Dedifferentiated amniotic fluid mesenchymal stem cell (primary cell): ENCODE measurements around the gene RBBP6.
A peak's percentile ranks its signal among the peaks of the same experiment; 100 is the strongest.
"Not testable (repeated sequence)": the region's sequence is repeated elsewhere in the genome, so short reads cannot be mapped to it uniquely, and the experiment has no call there.

Source experiments
- DNase-seq: peaks from one replicate; pipeline ENCODE4 v3.0.0-alpha.2; 2016; ENCODE audit errors: extremely low spot score

Gene RBBP6

GRCh38 chr16:24562811-24563210 is 23.4 kb downstream of the RBBP6 start:
- DNase-seq, result no peak

- DNase-seq, result peak; percentile 51
These were observed 29.0 kb downstream of the RBBP6 start for GRCh38 chr16:24568392-24568791.

DNA sequence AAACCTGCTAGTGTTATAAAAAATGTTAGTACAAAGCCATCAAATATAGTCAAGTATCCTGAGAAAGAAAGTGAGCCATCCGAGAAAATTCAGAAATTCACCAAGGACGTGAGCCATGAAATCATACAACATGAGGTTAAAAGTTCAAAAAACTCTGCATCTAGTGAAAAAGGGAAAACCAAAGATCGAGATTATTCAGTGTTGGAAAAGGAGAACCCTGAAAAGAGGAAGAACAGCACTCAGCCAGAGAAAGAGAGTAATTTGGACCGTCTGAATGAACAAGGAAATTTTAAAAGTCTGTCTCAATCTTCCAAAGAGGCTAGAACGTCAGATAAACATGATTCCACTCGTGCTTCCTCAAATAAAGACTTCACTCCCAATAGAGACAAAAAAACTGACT is 31.7 kb downstream of the RBBP6 start:
- no peak for DNase-seq

DNA sequence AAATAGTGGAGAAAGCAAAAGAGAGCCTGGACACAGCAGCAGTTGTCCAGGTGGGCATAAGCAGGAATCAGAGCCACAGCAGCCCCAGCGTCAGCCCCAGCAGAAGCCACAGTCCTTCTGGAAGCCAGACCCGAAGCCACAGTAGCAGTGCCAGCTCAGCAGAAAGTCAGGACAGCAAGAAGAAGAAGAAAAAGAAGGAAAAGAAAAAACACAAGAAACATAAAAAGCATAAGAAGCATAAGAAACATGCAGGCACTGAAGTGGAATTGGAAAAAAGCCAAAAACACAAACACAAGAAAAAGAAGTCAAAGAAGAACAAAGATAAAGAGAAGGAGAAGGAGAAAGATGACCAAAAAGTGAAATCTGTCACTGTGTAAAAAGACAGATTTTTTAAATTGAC is 32.7 kb downstream of the RBBP6 start:
- DNase-seq, result no peak

- no peak for DNase-seq
These were observed 33.8 kb downstream of the RBBP6 start for GRCh38 chr16:24573141-24573540.

- DNase-seq, result not testable (repeated sequence)
These were observed 35.4 kb downstream of the RBBP6 start for GRCh38 chr16:24574515-24575485.

DNA sequence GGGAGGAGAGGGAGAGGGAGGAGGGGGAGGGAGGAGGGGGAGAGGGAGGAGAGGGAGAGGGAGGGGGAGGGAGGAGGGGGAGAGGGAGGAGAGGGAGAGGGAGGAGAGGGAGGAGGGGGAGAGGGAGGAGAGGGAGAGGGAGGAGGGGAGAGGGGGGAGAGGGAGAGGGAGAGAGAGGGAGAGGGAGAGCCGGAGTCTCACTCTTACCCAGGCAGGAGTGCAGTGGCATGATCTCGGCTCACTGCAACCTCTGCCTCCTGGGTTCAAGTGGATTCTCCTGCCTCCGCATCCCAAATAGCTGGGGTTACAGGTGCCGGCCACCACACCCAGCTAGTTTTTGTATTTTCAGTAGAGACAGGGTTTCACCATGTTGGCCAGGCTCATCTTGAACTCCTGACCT is 36.4 kb downstream of the RBBP6 start:
- not testable (repeated sequence) for DNase-seq

DNA sequence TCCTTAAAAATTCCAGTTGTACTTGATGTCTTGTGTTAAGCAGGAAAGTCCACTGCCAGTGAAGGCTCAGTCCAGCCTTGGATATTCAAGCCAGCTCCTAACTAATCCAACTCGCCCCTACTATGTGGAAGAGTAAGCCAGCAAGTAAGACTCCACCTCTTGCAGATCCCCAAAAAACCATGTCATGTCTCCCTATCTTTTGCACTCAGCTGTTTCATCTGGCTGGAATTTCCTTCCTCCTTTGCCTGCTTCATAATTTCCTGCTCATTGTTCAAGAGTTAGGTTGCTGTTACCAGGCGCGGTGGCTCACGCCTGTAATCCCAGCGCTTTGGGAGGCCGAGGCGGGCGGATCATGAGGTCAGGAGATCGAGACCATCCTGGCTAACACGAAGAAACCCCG is 37.8 kb downstream of the RBBP6 start:
- no peak for DNase-seq

DNA sequence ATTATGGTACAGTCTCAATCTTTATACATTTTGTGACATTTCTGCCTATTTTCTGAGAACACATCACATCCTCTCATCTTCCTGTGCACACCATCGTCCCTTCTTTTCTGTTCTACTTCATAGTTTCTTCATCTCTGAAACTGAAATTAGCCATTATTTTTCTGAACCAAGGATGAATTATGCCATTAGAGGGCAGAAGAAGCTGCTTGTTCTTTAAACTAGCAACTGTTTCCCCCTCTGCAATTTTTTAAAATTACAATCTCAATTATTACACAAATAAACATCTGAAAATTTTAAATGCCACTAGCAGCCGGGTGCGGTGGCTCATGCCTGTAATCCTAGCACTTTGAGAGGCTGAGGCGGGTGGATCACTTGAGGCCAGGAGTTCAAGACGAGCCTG is 41.3 kb downstream of the RBBP6 start:
- peak; percentile 78 for DNase-seq

DNA sequence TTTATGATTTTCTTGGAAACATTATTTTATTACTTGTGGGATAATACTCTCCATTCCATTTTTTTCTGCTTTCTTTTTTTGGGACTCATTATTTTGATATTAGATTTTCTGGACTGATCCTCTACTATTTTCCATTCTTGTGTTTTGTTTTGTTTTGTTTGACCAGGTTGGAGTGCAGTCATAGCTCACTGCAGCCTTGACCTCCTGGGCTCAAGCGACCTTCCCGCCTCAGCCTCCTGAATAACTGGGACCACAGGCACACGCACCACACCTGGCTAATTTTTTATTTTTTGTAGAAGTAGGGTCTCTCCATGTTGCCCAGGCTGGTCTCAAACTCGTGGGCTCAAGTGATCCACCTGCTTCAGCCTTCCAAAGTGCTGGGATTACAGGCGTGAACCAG is 44.1 kb downstream of the RBBP6 start:
- DNase-seq, result no peak

- DNase-seq, result no peak
These were observed 50.6 kb downstream of the RBBP6 start for GRCh38 chr16:24589997-24590396.

DNA sequence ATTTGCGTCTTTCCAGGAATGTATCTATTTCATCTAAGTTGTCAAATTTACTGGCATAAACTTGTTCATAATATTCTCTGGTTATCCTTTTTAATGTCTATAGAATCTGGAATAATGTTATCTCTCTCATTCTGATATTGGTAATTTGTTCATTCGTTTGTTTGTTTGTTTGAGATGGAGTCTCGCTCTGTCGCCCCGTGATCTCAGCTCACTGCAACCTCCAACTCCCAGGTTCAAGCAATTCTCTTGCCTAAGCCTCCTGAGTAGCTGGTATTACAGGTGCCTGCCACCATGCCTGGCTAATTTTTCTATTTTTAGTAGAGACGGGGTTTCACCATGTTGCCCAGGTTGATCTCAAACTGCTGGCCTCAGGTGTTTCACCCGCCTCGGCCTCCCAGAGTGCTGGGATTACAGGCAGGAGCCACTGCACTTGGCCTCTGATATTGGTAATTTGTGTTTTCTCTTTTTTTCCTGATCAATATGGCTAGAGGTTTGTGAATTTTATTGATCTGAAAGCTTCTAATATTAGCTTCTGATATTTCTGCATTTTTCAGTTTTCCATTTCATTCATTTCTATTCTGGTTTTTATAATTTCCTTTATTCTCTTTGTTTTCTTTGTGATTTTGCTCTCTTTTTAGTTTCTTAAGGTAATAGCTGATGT is 59.5 kb downstream of the RBBP6 start:
- DNase-seq, result no peak

DNA sequence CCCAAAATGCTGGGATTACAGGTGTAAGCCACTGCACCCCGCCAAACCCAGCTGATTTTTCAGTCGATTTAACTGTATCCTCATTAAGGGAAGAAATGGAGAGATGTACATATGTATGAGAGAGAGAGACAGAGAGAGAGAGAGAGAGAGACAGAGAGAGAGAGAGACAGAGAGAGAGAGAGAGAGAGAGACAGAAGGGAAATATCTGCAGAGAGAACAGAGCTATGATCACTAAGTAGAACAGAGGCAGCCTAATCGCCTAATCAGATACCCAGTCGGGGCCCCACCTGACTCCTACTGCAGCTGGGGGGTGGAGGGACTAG is 70.0 kb downstream of the RBBP6 start:
- no peak for DNase-seq

DNA sequence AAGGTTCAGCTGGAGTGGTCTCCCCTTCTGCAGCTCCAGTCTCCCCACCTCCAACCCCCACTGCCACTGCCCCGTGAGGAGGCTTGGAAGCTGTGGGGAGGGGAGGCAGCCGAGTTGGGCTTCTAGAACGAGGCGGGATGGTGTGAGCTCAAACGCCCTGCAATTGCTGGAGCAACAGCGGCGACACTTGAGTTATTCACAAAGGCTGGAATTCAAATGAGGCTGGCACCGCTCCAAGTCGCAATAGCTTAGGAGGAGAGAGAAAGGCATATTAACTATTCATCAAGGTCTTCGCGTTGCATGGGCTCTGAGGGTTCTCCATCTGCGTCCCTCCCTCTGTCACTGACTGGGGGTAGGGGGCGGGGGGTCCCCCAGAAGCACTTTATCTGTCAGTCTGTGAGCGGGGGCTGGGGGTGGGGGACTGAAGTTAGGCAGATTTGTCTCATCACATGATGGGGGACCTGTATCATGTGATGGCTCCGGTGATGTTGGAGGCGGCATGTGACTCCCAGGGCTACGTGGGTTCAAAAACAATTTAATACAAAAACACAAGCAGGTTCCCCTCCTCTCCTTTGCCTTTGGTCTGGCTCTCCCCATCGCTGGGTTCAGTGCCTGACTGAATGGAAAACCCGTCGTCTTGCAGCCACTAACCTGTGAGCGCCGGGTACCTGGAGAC is 70.5 kb downstream of the RBBP6 start:
- DNase-seq, result peak; percentile 31

DNA sequence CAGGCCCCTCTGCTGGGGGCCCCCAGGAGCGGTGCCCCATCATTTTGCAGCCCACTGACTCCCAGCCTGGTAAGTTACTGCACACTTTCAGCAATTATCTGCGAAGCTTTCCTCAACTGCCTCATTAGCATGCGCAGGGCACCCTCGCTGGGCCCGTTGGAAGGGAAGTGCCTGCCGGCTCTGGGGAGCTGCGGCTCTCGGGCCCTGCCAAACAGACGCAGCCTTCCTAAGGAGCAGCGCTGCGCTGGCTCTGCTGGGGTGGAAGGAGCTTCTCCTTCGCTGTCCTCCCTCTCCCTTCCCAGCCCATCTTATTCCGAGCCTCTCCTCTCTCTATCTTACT is 71.0 kb downstream of the RBBP6 start:
- no peak for DNase-seq

DNA sequence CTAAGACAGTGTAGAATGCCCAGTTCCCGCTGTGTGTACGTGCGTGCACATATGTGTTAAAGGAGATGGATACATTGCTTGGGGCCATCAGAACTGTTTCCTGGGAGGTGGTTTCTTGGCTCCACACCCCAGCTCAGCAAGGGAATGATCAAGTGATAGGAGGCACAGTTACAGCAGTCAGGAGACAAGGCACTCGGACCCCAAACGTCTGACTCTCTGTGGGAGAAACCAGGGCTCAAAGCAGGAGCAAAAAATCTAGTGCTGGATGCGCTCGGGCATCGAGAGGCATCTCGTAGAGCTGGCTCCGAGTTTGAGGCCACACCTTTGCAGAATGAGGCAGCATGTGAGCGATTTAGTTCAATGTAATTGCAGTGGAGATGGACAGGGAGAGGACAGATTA is 71.9 kb downstream of the RBBP6 start:
- DNase-seq, result no peak

GRCh38 chr16:24612656-24613055 is 73.3 kb downstream of the RBBP6 start:
- DNase-seq, result no peak

DNA sequence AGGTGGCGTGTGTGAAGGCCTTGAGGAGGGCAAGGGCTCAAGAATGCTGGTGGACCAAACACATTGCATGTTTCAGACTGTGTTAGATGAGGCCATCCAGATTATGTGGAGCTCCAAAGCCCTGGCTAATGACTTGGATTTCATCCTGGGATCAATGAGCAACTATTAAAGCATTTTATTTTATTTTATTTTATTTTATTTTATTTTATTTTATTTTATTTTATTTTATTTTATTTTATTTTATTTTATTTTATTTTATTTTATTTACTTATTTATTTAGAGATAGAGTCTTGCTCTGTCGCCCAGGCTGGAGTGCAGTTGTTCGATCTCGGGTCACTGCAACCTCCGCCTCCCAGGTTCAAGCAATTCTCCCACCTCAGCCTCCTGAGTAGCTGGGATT is 73.9 kb downstream of the RBBP6 start:
- DNase-seq, result not testable (repeated sequence)

DNA sequence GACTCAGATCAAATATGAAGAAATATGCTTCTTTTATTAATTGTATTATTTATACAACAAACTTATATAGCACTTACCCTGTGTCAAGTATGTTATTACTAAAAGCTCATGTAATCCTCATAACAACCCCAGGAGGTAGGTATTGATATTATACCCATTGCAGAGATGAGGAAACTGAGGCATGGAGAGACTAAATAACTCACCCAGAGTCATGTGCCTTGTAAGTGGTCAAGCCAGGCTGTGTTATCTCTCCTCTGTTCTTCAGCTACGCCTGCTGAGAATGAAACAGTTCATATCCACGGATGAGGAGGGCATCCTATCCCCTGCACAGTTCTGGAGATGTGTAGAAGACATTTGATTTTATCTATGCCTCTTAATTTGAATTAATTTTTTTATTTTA is 78.1 kb downstream of the RBBP6 start:
- DNase-seq, result no peak
